PC-9 (cell line): ENCODE data around the gene TBC1D9B. TPM values are rescaled to one million over a fixed set of nuclear protein-coding genes. Genes with fewer than 3 reads are reported as not detected.

Source experiments
- BruUV-seq: library from RNA; stranded (reverse); fragments of 400-500 nt; replicated peaks from 2 replicates; lab custom pipeline; 2021; lab: Mats Ljungman, UMichigan
- CTCF ChIA-PET: fragments of 300-600 bp; sonication (Branson Sonifier 250); formaldehyde crosslinking; loops from one replicate; lab custom pipeline; 2022; ENCODE audit warnings: antibody characterized with exemption; lab: Charles Lee
- POLR2A ChIA-PET: fragments of 300-600 bp; sonication (Branson Sonifier 250); formaldehyde crosslinking; loops from one replicate; lab custom pipeline; 2022; ENCODE audit warnings: antibody characterized with exemption; ENCODE audit not compliant: unreplicated experiment; lab: Charles Lee
- DNase-seq, 2 experiments: peaks; one replicate each; pipeline versions ENCODE4 v3.0.0 to v3.0.0-alpha.2; 2015 to 2022; ENCODE audit warnings: mixed read lengths in 1 of 2
- H2AFZ ChIP-seq: fragments of 200-600 bp; sonication (generic); 2 replicates; pipeline ENCODE4 v1.8.1; 2017; ENCODE audit warnings: antibody characterized with exemption
- H3F3A ChIP-seq: fragments of 200-600 bp; sonication (generic); 2 replicates; pipeline ENCODE4 v1.8.1; 2017; ENCODE audit warnings: antibody characterized with exemption, mild to moderate bottlenecking, low read depth; ENCODE audit not compliant: insufficient read depth
- H3K27ac ChIP-seq: fragments of 200-600 bp; sonication (generic); 2 replicates; pipeline ENCODE4 v1.6.1; 2016; ENCODE audit warnings: mixed run types
- H3K27me3 ChIP-seq: fragments of 200-600 bp; sonication (generic); 2 replicates; pipeline ENCODE4 v1.6.1; 2016; ENCODE audit warnings: low read depth, mixed run types; ENCODE audit not compliant: insufficient read depth
- H3K36me3 ChIP-seq: fragments of 200-600 bp; sonication (generic); 2 replicates; pipeline ENCODE4 v1.6.1; 2016; ENCODE audit warnings: low read depth, mixed run types
- H3K4me1 ChIP-seq: fragments of 200-600 bp; sonication (generic); replicated peaks from 2 replicates; pipeline ENCODE4 v1.6.1; 2016; ENCODE audit warnings: mixed run types; ENCODE audit not compliant: insufficient read depth
- H3K4me2 ChIP-seq: fragments of 200-600 bp; sonication (generic); 2 replicates; pipeline ENCODE4 v1.6.1; 2017; ENCODE audit warnings: mixed run types
- H3K4me3 ChIP-seq: fragments of 200-600 bp; sonication (generic); 2 replicates; pipeline ENCODE4 v1.6.1; 2016; ENCODE audit warnings: mixed run types
- H3K79me2 ChIP-seq: fragments of 200-600 bp; sonication (generic); 2 replicates; pipeline ENCODE4 v1.6.1; 2017; ENCODE audit warnings: low read depth, mixed run types
- H3K9me2 ChIP-seq: fragments of 200-600 bp; sonication (generic); 2 replicates; pipeline ENCODE4 v1.8.1; 2017; ENCODE audit warnings: mild to moderate bottlenecking; ENCODE audit not compliant: insufficient read depth
- H3K9me3 ChIP-seq: fragments of 200-600 bp; sonication (generic); 2 replicates; pipeline ENCODE4 v1.8.1; 2016; ENCODE audit warnings: low read depth; ENCODE audit not compliant: insufficient read depth
- H4K20me1 ChIP-seq: fragments of 200-600 bp; sonication (generic); 2 replicates; pipeline ENCODE4 v1.8.1; 2017; ENCODE audit not compliant: insufficient read depth
- EZH2 ChIP-seq: fragments of 200-600 bp; sonication (generic); IDR thresholded peaks from 2 replicates; pipeline ENCODE4 v1.8.0; 2017; ENCODE audit warnings: antibody characterized with exemption, low read depth
- intact Hi-C: fragments of 100-400 bp; cut with micrococcal nuclease; formaldehyde crosslinking; loops from one replicate; pipeline ENCODE4 v1.10.0; 2022; ENCODE audit not compliant: unreplicated experiment
- total RNA-seq: library from RNA; stranded (reverse); gene quantifications from 2 replicates; pipeline ENCODE4 v1.2.3, GENCODE V29; 2021
- TF ChIP-seq, protein P1 (sequence below): fragments of 200-600 bp; sonication (generic); conservative IDR thresholded peaks from 2 replicates; pipeline ENCODE4 v1.6.1; 2017; ENCODE audit warnings: mixed run types, antibody characterized with exemption, mild to moderate bottlenecking, moderate library complexity

TBC1D9B gene
- total RNA-seq, 1 experiment from 2014 or later: 118 TPM

- H3K27me3 ChIP-seq: no peaks in the 10 kb centered on the region
- H3K79me2 ChIP-seq: no peaks in the 10 kb centered on the region
- CTCF ChIA-PET: interaction anchor here (0.5 to 0.7 kb wide), 2 partner anchors 110 to 118 kb away, joined by 3 read pairs; no protein-coding TSS in a partner anchor
- no peak overlapping the region for H3K4me3 ChIP-seq
- peaks cover 16% of the 10 kb centered on the region for H3K9me3 ChIP-seq
- H3K4me2 ChIP-seq: no peak overlapping the region
- H3K4me1 ChIP-seq: no peaks in the 10 kb centered on the region
- no peaks in the 10 kb centered on the region for H4K20me1 ChIP-seq
- TF ChIP-seq, protein P1, sequence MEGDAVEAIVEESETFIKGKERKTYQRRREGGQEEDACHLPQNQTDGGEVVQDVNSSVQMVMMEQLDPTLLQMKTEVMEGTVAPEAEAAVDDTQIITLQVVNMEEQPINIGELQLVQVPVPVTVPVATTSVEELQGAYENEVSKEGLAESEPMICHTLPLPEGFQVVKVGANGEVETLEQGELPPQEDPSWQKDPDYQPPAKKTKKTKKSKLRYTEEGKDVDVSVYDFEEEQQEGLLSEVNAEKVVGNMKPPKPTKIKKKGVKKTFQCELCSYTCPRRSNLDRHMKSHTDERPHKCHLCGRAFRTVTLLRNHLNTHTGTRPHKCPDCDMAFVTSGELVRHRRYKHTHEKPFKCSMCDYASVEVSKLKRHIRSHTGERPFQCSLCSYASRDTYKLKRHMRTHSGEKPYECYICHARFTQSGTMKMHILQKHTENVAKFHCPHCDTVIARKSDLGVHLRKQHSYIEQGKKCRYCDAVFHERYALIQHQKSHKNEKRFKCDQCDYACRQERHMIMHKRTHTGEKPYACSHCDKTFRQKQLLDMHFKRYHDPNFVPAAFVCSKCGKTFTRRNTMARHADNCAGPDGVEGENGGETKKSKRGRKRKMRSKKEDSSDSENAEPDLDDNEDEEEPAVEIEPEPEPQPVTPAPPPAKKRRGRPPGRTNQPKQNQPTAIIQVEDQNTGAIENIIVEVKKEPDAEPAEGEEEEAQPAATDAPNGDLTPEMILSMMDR: no peak
- no peak for TF ChIP-seq EZH2
- H3F3A ChIP-seq: no peaks in the 10 kb centered on the region
- no peak overlapping the region for H2AFZ ChIP-seq
- H3K9me2 ChIP-seq: no peaks in the 10 kb centered on the region
- POLR2A ChIA-PET: no interaction called here
- no TSS peak for BruUV-seq
- DNase-seq: no peak
- intact Hi-C loops: no loop called here
- peaks cover 33% of the 10 kb centered on the region for H3K36me3 ChIP-seq
- no peak overlapping the region for H3K27ac ChIP-seq
Measured at GRCh38 chr5:179880848-179881590, 26.7 kb downstream of the TBC1D9B start.

DNA sequence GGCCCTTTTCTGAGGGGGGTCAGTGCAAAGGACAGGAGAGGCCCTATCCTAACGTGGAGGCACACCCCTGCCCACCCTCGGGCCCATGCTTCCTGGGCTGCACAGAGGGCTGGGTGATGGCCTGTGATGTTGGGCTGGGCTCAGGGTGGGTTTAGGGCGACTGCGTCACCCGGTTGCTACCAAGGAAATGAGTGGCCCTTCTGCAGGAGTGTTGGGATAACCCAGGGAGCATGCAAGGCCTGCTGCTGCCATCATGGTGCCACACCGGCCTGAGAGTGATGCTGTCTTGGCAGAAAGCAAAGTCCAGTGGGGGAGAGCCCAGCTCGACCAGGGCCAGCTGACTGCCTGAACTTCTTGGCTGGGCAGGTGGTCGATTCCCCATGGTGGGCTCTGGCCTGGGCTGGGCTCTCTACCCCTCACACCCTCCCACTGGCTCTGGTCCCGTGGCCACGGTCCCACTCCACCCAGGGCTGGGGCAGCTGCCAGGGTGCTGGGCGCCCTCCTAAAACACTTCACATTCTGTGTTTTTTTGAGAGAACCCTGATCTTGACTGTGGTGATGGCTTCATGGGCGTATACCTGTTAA is 27.5 kb downstream of the TBC1D9B start:
- no peak overlapping the region for H2AFZ ChIP-seq
- H3K36me3 ChIP-seq: peaks cover 26% of the 10 kb centered on the region
- DNase-seq: no peak
- intact Hi-C loops: no loop called here
- H3K27ac ChIP-seq: no peak overlapping the region
- no peaks in the 10 kb centered on the region for H3K79me2 ChIP-seq
- H3F3A ChIP-seq: no peaks in the 10 kb centered on the region
- H3K4me3 ChIP-seq: no peak overlapping the region
- no peaks in the 10 kb centered on the region for H3K4me1 ChIP-seq
- H3K27me3 ChIP-seq: no peaks in the 10 kb centered on the region
- no peak overlapping the region for H3K4me2 ChIP-seq
- no peaks in the 10 kb centered on the region for H3K9me2 ChIP-seq
- H4K20me1 ChIP-seq: no peaks in the 10 kb centered on the region
- POLR2A ChIA-PET: no interaction called here
- CTCF ChIA-PET: no interaction called here
- TF ChIP-seq EZH2: no peak
- TF ChIP-seq, protein P1: no peak
- no TSS peak for BruUV-seq
- peaks cover 16% of the 10 kb centered on the region for H3K9me3 ChIP-seq

- POLR2A ChIA-PET: no interaction called here
- TF ChIP-seq, protein P1: no peak
- TF ChIP-seq EZH2: no peak
- peaks cover 26% of the 10 kb centered on the region for H3K36me3 ChIP-seq
- no peak overlapping the region for H3K27ac ChIP-seq
- no peaks in the 10 kb centered on the region for H3K9me2 ChIP-seq
- CTCF ChIA-PET: no interaction called here
- H3K4me3 ChIP-seq: no peak overlapping the region
- no TSS peak for BruUV-seq
- H3K4me2 ChIP-seq: no peak overlapping the region
- H4K20me1 ChIP-seq: no peaks in the 10 kb centered on the region
- H3K4me1 ChIP-seq: no peaks in the 10 kb centered on the region
- H3F3A ChIP-seq: no peaks in the 10 kb centered on the region
- intact Hi-C loops: no loop called here
- peaks cover 16% of the 10 kb centered on the region for H3K9me3 ChIP-seq
- no peak overlapping the region for H2AFZ ChIP-seq
- no peaks in the 10 kb centered on the region for H3K79me2 ChIP-seq
- H3K27me3 ChIP-seq: no peaks in the 10 kb centered on the region
- DNase-seq: no peak
Measured at GRCh38 chr5:179879690-179880010, 28.0 kb downstream of the TBC1D9B start.
